ENCODE measurements around the gene WDR47.
"Not testable (repeated sequence)": the region's sequence is repeated elsewhere in the genome, so short reads cannot be mapped to it uniquely, and the experiment has no call there.

Gene WDR47

DNA sequence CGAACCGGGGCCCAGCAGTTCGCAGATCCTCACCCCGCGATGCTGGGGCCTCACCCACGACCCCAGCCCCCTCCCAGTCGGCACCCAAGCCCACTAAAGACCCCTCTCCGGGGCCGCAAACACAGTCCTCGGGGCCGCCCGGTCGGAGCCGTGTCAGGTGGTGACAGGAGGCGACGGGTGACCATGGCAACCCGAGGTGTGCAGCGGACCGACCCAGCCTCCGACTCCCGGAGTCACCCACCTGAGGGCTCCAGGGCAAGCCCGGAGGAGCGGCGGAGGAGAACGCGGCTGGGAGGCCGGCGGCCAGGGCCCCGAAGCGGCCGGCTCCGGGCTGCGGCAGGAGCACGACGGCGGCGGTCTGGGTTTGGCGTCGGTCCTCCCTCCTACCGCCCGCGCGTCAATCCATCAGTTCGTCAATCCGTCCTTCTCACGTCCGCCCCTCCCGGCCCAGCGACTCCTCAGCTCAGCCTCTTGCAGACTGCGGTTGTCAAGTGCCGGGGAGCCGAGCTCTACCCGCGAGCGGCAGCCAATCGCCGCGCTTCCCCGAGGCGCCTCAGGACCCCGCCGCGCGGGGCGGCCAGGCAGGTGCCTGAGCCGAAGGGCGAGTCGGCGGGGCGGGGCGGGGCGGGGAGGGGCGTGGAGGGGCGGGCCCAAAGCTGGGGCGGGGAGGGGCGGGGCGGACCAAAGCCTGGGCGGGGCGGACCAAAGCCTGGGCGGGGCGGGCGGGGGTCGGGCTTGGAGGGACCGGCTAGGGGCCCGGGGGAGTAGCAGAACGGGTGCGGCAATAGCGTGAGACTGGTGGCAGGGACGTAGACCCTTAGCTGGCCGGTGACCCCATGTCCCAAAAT is at the start of gene WDR47:
TSS of gene WDR47 (minus strand) at position 482 of the 848 bp plus-strand sequence. CDS start 18,590 bp downstream, outside the sequence.
- peak; percentile 84 for DNase-seq

DNA sequence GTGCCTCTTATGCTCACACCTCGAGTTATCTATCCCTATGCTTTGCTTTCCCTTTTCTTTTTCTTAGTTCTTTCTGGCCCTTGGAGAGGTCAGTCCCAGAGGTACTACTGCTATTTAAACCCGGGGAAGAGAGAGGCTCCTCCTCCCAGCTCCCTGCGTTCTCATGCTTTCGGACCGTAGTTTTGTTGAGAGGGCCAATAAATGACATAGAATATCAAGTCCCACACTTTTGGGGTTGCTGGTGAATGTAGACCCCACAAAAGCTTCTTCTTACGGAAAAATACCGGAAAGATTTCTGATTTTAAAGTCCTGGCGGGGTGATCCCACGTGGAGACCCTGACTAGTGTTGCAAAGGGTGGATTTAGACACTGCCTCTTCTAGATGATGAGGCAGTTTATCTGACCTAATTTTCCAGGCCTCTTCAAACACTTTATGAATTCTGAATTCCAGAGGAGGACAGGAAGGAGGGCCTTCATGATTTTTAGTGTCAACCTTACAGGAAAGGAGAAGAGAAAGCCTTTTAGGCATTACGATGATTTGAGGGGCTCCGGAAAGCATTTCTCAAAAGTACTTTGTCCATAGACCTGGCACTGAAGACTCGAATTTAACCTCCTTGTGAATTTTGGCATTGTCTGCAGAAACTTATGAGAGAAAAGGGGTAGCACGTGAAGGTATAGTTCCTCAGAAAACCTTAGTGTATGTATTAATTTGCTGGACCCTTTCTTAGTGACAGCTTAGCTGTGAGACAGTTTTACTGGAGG is 49.4 kb upstream of the WDR47 start:
- DNase-seq: peak; percentile 14

DNA sequence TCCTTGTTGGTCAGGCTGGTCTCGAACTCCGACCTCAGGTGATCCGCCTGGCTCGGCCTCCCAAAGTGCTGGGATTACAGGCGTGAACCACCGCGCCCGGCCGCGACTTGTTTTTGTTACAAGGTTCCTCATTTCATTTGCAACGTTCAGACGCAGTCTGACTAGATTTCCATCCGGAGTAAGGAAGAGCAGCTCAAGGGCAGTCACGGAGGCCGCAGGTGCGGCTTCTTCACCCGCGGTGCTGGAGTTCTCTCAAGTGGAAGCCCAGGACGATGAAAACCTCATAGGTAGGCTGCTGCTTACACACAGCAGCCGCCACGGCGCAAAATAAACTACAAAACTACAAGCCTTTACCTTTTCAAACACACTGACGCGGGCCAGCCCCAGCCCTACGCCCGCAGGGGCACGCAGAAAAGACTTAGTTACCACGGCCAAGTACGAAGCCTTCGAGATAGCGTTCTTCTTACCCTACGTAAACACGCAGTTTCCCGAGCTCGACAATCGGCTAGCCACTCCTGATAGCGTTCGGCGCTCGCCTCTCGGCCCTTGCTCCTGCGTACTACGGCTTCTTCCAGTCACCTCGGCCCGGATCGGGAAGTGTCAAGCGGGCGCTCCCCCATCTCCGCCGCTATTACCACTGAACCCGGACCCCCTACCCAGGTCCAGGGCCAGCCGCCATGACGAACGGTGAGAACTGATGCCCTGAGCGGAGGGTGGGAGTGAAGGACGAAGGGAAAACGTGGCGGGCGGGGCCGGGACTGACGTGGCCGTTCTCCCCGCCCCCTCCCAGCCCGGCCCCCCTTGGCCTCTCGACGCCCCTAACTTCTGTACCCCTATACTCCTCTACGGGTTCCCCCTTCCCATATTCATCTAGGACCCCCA is 48.5 kb upstream of the WDR47 start, which contains the start of gene TMEM167B:
TSS of gene TMEM167B (plus strand) at position 569 of the 882 bp plus-strand sequence. CDS start at position 678, 109 bp downstream.
- peak; percentile 90 for DNase-seq

DNA sequence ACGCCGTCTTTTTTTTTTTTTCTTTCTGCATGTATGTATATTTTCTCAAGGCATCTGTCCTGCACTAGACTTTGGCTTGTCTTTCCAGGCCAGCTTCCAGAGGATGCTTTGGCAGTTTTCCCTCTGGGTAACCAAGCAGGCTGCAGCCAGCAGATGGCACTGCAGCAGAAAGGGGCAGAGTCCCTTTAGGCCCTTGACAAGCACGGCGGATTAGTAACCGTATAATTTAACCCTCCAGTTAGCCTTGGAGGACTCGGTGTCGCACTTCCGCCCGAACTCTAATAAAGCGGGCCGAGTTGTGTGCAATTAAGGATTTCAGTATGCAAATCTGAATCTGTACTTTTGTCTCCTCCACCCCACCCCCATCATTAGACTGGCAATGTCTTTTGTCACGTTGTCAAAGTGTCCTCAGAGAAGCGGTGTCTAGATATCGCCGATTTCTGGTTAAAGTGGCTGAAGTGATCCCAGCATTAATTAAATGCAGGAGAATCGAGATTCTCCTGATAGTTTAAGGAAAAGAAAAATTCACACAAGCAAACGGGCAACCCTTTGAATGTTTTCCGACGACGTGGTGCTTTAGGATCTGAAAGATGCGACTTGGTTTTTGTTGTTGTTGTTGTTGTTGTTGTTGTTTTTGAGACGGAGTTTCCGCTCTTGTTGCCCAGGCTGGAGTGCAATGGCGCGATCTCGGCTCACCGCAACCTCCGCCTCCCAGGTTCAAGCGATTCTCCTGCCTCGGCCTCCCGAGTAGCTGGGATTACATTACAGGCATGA is 47.5 kb upstream of the WDR47 start:
- peak; percentile 78 for DNase-seq

DNA sequence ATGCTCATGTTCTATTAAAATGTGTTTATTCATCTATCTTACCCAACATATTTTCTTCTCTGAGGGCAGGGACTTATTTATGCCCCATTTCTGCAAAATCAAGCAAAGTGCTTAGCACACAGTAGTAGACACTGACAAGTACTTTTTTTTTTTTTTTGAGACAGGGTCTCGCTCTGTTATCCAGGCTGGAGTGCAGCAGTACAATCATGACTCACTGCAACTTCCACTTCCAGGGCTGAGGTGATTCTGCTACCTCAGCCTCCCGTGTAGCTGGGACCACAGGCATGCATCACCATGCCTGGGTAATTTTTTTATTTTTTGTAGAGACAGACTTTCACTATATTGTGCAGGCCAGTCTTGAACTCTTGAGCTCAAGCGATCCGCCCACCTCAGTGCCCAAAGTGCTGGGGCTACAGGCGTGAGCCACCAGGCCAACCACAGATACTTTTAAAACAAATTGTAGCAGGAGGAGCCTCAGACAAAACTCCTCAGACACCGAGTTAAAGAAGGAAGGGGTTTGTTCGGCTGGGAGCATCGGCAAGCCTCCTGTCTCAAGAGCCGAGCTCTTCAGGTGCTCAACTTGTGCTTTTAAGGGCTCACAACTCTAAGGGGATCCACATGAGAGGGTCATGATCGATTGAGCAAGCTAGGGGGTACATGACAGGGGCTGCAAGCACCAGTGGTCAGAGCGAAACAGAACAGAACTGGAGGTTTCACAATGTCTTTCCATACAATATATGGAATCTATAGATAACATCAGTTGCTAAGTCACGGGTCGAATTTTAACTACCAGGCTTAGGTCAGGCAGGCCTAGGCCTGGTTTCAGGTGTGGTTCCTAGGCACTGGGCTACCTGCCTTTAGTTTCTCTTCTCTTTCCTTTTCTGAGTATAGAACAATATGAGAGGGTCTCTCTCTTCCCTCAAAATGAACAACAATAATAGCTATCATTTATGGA is 42.9 kb upstream of the WDR47 start:
- DNase-seq: no peak

DNA sequence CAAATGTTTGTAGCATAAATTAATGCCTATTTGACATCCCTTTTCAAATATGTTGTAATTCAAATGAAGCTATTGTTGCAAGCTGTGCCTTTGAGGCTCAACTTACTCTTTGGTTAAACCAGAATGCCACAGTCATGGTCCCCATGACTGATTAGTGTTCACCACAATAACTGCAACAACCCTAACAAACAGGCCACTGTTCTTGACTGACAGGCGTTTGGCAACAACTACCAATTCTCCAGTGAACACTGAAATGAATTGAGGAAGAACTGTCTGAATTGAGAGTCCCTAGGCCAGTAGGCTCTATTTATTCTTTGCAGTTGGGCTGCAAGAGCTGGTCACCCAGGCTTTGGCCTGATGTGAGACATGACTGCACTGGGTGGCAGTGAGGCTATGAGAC is 42.0 kb upstream of the WDR47 start:
- DNase-seq: no peak

DNA sequence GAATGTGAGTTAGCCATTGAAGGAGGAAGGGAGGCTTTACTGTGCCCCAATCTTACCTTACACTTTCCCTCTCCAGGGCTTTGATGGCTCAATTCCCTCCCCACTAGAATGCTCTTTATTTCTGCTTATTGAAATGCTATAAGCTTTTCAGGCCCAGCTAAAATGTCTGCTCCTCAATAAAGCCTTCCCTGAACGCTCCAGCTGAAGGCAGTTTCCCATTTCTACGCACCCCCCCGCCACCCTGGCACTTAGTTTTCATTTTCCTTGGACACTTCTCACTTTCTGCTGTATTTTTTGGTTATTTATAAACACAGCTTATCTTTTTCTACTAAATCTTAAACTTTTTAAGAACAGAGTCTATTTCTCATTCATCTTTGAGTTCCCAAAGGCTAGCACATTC is 41.6 kb upstream of the WDR47 start:
- DNase-seq: no peak

DNA sequence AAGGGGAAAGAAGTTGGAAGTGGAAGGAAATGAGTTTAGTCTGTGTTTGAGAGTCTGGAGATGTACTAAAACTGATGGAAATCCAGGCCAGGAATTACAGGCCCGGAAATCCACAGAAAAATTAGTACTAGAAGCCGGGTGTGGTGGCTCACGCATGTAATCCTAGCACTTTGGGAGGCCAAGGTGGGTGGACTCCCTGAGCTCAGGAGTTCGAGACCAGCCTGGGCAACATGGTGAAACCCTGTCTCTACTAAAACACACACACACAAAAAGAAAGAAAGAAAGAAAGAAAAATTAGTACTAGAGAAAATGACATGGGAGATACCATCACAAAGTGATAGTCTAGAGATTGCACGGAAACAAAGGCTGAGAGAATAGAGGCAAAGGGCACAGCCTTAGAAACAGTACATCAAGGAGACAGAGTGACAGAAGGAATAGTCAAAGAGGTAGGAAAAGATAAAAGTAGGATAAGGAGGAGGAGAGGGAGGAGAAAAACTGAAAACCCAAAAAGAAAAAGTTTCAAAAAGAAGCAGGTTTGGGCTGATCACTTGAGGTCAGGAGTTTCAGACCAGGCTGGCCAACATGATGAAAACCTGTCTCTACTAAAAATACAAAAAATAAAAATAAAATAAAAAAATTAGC is 38.7 kb upstream of the WDR47 start:
- DNase-seq: no peak

DNA sequence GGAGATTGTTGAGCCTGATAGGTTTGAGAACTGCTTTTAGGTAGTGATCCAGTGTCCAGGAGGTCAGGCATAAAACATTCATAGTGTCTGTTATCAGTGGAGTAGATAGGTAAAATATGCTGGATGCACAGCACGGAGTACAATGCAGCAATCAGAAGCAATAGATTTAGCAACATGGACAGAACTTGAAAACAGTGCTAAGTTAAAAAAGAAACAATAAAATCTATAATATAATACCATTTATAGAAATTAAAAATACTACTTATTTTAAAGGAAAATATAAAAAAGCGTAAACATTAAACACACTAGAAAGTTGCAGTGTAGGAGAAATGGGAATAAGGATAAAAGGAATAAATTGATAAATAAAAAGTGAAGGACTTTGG is 37.3 kb upstream of the WDR47 start:
- no peak for DNase-seq

DNA sequence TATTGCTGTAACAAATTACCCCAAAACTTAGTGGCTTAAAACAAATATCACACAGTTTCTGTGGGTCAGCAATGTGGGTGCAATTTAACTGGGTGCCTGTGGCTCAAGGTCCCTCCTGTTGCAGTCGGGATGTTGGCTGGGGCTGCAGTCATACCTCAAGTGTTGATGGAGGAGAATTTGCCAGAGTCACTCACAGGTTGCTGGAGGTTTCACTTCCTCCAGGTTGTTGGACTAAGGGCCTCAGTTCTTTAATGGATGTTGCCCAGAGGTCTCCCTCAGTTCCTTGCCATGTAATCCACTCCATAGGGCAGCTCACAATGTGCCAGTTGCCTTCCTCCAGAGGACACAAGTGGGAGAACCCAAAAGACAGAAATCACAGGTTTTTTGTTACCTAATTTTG is 36.4 kb upstream of the WDR47 start:
- DNase-seq: no peak

DNA sequence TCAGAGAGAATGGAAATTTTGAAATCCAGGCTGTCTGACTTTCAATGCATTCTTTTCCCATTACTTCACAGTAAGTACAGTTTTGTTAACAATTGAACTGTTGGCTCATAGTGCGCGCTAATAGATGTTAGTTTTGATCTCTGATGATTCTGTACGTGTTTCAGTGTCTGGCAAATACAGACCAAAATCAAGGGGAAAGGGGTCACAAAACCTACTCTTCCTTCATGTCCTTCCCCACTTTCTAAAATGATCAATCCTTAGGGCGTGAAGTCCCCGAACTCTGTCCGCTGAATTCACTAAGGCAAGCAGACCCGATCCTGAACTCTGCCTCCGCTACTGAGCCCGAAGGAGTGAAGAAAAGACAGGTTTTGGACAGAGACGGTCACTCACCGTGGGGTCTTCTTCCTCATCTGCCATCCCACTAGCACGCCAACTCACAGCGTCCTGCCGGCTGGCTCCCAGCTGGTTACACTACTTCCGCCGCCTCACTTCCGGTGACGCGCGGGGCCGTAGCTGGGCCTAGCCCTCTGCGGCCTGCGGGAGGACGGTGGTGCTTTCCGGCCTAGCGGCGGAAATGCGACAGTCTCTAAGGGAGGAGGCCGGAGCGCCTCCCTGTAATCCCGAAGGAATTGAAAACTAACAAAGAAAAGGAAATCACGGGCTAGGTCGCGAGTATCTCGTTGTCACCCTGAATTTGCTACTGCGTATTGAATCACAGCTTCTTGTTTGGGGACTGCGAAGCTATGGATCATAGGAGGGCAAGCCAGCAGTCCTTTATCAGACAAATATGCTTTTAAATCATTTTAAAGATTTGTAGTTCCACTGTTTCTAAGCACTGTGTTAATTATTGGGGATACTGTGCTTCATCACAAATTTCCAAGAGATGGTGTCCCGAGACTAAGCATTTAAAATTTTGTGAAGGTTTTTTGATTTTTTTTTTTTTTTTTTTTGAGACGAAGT is 33.9 kb upstream of the WDR47 start, which contains the start of gene TAF13:
TSS of gene TAF13 (minus strand) at position 473 of the 960 bp plus-strand sequence. CDS start at position 417, 56 bp downstream.
- peak; percentile 91 for DNase-seq

DNA sequence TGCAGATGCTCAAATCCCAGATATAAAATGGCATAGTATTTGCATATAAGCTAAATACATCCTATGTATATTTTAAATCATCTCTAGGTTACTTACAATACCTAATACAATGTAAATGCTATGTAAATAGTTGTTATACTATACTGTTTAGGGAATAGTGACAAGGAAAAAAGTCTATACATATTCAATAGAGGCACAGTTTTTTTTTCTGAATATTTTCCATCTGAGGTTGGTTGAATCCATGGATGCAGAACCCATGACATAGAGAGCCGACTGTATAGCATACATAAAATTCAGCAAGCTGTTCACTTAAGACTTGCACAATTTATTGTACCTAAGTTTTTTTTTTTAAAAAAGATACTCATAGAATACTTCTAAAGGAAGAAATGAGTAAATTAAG is 27.4 kb upstream of the WDR47 start:
- no peak for DNase-seq

DNA sequence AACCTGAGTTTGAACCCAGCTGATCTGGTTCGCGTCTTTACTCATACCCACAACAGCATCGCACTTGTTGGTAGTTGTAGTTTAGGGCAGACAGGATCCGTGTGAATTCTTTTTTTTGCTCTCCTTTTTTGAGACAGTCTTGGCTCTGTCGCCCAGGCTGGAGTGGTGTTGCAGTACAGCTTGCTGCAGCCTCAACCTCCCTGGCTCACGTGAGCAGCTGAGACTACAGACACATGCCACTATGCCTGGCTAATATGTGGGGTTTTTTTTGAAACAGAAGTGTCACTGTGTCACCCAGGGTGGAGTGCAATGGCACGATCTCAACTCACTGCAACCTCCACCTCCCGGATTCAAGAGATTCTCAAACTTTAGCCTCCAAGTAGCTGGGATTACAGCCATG is 26.0 kb upstream of the WDR47 start:
- no peak for DNase-seq

DNA sequence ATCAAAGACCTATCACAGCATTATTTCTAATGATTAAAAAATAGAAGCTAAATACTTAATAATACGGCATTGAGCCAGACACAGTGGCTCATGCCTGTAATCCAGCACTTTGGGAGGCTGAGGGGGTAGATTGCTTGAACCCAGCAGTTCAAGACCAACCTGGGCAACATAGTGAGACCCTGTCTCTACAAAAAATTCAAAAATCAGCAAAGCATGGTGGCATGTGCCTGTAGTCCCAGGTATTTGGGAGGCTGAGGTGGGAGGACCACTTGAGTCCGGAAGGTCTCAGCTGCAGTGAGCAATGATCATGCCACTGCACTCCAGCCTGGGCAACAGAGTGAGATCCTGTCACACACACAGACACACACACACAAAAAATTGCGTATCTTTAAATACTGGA is 23.2 kb upstream of the WDR47 start:
- no peak for DNase-seq

DNA sequence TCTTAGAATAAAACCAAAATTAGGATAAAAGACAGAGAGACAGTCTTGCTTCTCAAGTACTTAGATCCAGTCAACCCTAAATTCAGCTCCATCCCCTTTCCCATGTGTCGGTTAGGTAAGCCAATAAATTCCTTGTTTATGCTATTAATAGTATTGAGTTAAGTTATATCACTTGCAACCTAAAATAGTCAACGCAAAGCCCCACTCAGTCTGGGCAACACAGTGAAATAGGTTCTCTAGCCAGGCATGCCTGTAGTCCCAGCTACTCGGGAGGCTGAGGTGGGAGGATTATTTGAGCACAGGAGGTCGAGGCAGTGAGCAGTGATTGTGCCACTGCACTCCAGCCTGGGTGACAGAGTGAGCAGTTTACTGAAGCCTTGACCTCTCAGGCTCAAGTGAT is 19.3 kb upstream of the WDR47 start:
- no peak for DNase-seq

DNA sequence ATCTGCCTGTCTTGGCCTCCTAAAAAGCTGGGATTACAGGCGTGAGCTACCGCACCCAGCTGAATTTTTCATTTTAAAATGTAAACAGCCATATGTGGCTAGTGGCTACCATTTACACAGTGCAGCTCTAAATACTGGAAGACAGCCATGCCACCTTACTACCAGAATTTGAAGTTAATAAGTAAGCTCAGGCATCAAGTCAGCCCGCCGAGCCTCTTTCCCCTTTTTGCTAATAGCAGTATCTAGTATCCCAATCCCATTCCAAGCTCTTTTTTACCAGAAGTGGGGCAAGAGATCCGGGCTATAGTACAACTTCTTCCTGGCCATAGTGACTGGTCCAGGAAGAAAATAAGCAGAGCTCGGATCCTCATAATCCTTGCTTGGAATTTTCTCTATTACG is 18.8 kb upstream of the WDR47 start:
- DNase-seq: no peak

DNA sequence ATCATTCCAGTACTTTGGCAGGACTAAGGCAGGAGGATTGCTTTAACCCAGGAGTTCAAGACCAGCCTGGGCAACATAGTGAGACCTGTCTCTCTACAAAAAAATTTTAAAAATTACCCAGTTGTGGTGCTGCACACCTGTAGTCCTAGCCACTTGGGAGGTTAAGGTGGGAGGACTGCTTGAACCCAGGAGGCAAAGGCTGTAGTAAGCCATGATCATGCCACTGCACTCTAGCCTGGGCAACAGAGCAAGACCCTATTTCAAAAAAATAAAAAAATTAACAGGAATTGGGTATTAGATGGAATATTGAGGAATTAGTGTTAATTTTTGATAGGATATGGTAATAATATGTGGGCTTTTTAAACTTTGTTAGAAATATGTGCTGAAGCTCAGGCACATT is 17.1 kb upstream of the WDR47 start:
- no peak for DNase-seq

DNA sequence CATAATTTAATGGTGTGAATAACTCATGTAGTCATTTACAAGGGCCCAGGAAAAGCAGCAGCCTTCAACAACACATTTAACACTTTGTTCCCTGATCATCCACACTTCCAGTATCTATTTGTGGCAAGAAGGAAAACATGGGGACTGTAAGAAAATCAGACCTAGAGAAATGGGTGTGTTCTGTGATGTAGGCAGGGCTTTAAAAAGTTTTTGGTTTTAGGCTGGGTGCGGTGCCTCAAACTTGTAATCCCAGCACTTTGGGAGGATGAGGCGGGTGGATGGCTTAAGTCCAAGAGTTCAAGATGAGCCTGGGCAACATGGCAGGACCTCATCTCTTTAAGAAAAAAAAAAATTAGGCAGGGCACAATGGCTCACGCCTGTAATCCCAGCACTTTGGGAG is 14.2 kb upstream of the WDR47 start:
- no peak for DNase-seq

DNA sequence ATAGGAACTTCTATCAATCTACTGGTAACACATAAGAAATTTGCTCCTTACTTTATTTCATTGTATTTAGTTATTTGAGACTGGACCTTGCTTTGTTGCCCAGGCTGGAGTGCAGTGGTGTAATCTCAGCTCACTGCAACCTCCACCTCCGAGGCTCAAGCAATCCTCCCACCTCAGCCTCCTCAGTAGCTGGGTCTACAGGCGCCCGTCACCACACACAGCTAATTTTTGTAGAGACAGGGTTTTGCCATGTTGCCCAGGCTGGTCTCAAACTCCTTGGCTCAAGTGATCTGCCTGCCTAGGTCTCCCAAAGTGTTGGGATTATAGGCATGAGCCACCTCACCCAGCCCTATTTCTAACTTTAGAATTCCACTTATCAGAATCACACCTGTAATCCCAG is 10.2 kb upstream of the WDR47 start:
- not testable (repeated sequence) for DNase-seq
